HG03066 (cell line): Measurements from ENCODE around the gene LINC01488.

Source experiments
- ATAC-seq: cut with Tn5 transposase; IDR thresholded peaks from one replicate; pipeline ENCODE4 v1.9.1; 2021; ENCODE audit warnings: low read depth; ENCODE audit not compliant: unreplicated experiment

The LINC01488 gene

DNA sequence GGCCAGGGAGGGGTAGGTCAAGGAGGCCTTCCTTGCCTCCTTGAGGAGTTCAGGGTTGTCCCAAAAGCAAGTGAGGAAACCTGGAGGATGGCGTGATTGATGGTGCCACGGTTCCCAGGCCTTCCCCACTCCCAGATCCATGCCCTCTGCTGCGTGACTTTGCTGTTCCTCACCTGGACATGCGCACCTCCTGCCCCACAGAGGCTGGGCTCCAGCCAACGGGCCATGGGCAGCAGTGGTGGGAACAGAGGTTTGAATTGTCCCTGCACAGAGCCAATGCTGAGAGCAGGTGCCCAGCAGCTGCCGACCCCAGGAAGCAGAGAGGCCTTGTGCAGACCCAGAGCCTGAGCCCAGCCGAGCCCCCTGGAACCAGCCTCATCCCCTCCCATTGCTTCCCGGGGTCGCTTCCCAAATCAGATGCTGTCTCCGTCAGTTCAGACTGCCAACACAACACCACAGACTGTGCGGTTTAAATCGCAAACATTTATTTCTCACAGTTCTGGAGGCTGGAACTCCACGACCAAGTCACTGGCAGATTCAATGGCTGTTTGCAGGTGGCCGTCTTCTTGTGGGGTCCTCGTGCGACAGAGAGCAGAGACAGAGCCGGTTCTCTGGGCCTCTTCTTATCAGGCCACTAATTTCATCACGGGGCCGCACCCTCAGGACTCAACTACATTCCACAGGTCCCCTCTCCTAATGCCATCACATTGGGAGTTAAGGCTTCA lies 6.2 kb upstream of the LINC01488 start:
- no peak for ATAC-seq

DNA sequence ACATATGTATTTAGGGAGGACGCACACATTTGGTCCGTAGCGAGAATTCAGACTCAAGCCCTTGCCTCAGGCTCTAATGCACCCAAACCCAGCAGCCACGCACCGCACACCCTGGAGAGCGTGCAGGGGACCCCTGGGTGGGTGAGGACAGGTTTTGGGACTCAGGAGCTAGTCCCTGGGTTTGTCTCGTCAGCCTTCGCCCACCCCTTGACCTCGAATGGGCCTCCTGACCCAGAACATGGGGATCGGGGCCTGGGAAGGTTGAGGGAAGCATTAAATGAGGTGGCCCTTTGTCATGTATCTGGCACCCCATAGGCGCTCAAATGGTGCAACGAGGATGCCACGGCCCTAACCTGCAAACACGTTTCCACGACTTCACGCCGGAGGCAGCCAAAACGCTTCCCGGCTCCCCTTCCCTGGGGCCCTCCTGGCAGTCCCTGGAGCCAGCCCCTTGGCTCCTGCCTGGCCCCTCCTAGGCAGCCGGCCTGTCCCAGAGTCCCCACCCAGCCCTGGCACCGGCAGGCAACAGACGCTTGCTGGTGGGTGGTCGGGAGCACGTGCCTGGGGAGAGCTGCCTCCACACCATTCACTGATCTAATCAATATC lies 5.5 kb upstream of the LINC01488 start:
- no peak for ATAC-seq

DNA sequence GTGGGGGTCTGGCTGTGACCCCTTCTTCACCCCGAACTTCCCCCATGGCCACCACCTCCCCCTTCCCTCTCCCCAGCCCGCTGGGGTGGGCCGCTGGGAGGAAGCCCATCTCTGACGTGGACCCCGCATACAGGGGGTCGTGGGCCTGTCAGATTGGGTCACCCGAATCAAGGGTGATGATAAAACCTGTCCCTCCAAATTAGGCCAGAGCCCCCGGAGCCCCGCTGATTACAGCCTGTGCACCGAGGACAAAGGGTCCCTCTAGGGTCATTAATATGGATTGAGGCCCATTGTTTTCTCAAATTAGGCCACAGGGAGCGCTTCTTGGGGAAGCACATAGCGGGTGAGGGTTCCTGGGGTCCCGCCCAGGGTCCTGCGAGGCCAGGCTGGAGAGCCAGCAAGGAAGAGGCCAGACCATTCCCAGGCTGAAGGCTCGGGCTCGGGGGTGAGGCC lies 4.9 kb upstream of the LINC01488 start:
- ATAC-seq = no peak

DNA sequence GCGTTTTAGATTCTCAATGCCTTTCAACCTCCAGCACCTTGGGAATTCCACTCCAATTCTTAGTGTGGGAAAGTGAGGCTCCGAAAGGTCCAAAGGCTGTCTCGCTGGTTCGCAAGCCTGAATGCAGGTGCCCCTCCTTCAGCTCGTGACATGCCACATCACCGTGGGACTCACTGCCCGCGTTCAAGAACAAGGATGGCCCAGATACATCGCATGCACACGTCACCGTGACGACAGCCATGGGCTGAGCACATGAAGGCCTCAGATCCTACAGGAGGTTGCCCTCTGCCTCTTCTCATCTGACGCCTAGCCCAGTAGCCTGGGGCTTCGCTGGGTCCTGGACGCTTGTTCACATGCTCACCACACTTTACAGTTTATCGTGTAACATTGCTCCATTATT lies 4.4 kb upstream of the LINC01488 start:
- ATAC-seq = no peak

DNA sequence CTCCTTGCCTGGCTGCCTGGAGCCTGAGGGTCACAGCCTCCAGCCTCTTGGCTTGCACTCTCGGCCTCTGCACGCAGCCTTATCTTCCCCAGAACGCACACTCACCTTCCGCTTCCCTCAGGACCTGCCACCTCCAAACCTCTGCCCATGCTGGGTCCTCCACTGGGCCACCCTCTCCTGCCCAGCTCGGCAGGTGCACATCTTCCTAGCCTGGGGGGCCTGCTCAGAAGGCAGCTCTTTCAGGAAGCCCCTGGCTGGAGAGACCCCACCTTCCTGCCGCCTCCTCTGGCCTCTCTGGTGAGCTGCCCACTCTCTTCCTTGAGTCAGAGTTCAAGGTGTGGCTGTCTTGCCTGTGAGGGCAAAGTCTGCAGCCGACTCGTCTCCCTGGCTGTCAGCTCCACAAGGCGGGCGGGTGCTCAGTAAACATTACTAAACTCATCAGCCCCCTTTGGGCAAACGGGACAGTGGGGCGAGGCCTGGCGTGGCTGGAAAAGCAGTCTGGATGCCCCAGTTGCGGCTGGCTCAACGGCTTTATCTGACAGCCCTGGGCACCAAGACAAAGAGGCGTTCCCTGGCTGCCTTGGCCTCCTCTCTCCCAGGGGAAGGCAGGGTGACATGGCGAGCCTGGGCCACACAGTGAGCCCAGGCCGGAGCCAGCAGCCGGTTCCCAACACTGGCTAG lies 1.7 kb upstream of the LINC01488 start:
- ATAC-seq = no peak

DNA sequence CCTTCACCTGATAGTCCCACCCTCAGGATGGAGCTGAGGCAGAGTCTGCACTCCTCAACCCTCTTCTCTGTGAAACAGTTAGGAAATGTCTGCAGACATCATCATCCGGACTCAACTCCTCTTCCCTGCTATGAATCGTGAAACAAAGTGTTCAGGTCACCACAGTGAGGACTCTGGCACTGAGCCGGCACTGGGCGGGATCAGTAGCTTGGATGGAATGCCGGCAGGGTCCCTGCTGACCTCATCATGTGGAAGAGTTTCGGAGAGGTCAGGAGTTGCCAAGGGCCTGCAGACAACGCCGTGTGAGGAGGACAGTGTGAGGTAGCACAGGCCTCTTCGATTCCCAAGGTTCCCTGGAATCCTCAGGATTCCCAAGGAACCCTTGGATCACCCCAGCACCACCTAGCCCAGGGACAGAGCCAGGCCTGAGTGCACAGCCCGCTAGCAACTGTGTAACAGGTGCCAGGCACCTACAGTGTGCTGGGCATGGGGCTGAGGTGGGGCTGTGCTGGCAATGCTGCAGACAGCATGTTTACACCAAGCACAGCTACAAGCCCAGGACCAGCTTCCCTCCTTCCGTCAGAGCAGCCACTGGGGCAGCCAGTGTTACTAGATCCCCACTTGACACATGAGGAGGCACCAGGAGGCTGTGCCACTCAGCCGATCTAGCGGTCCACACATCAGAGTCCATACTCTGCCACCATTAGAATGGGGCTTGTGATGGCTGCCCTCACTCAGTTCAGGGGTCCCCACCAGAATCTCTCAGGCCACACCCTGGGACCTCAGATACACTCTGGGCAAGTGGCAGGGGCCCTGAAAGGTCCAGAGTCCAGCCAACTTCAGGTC lies 693 bp upstream of the LINC01488 start:
- ATAC-seq = no peak

DNA sequence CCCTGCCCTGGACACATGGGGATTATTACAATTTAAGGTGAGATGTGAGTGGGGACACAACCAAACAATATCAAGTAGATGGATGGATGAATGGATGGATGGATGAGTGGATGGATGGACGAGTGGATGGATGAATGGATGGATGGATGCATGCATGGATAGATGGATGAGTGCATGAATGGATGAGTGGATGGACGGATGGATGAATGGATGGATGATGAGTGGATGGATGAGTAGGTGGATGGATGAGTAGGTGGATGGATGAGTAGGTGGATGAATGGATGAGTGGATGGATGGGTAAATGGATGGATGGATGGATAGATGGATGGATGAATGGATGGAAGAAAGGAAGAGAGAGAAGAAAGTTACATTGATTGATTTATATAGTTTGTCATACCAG lies 859 bp downstream of the LINC01488 start:
- ATAC-seq = no peak

DNA sequence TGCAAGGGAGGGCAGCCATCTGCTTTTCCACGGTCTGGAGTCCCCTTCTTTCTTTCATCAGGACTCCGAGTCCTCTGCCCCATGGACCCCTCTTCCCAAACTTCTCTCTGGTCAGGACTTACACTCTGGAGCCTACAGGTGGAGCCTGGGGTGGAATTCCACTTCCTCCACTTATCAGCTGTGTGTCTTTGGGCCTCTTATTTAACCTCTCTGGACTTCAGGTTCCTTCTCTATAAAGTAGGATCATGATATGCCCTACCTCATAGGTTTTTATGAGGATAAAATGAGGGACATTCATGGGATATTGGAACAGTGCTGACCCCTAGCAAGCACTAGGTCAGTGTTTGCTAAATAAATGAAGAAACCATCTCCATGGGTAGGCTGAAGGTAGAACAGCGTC lies 1.7 kb downstream of the LINC01488 start:
- ATAC-seq = no peak

DNA sequence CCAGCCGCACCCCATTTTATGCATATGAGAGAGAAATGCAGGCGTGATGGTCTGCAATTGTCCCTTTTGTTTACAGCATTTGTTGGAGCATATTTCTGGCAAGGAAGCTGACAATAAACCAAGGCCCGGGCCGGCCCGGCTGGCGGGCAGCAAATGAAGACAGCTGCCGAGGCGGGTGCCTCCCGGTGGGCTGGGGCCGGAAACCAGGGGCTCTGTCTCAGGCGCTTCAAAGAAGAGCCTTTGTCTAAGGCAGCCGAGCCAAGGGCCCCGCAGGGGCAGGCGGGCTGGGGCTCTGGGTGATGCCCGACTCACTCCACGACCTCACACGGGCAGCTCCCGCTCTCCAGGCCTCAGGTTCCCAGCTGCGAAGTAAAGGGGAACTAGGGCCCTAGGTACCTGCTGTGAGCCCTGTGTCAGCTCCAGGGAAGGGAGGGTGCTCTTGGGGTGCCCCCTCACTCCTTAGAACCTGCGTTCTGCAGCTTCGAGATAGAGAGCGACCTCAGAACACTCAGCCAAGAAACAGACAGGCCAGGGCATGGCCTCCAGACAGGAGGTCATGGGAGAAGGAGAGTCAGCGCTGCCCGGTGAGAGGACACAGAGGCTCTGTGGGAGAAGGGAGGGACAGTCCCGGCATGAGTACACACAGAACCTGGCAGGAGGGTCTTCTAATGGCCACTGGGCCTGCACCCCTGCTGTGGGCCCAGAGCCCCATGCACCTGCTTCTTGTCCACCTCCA lies 2.4 kb downstream of the LINC01488 start:
- no peak for ATAC-seq

DNA sequence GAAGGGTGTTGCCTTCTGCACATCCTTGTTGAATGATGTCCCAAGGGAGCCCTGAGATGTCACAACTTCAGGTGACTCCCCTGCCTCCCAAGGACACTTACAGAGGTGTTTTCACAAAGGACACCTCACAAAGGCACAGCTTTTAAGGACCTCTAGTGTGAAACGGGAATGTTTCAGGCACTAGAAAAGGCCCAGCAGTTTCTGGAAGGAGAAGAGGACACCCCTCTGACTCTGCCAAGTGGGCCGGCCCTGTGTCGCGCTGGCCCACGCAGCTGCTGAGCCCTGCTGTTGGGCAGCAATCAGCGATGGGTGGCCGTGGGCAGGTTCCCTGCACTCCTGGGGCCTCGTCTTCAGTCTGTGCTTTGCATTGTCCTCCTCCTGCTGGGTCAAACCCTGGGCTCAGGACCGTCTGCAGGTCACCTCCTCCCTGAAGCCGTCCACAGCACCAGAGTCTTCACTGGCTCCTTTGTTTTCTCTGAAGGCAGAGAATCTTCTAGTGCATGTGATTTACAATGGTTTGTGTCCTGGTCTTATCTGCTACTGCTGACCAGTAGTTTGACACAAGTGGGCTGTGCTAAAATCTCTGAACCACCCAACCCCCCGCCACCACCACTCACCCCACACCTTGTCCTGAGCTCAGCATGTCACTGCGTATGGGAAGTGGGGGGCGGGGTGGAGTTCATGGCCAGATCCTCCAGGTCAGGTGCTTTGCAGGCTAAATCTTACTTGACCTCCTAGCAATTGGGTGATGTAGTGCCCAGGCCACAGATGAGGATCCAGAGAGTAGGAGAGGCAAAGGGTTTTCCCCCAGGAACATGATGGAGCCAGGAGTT lies 3.2 kb downstream of the LINC01488 start:
- no peak for ATAC-seq

DNA sequence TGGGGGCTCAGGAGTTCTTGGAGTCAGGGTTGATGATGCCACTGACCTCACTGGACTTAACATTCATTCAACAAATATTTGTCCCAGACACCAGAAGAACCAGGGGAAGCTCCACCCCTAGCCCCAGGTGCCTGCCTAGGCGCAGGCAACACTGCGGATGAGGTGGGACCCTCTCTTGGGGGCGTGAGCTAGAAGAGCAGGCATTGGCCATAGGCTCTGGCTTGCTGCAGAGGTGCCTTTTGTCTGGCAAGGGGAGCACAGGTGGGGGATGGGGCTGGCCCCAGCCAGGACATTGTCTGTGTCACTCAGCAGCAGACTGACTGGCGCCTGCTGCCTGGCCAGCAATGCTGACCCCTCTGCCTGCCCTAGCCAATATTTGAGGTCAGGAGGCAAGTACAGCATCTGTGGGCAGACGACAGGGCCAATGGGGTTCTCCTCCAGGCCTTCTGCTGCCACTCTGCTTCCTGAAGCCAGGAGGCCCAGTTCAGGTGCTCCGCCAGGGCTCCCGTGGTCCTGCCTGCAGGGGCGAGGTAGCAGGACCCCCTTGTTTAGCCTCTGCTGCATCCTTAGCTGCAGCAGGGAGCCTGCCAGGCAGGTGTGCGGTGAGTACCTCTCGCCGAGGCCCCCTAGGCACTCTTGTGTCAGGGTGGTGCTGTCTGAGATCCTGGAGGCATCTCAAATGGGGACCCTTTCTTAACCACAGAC lies 4.0 kb downstream of the LINC01488 start:
- ATAC-seq = no peak

DNA sequence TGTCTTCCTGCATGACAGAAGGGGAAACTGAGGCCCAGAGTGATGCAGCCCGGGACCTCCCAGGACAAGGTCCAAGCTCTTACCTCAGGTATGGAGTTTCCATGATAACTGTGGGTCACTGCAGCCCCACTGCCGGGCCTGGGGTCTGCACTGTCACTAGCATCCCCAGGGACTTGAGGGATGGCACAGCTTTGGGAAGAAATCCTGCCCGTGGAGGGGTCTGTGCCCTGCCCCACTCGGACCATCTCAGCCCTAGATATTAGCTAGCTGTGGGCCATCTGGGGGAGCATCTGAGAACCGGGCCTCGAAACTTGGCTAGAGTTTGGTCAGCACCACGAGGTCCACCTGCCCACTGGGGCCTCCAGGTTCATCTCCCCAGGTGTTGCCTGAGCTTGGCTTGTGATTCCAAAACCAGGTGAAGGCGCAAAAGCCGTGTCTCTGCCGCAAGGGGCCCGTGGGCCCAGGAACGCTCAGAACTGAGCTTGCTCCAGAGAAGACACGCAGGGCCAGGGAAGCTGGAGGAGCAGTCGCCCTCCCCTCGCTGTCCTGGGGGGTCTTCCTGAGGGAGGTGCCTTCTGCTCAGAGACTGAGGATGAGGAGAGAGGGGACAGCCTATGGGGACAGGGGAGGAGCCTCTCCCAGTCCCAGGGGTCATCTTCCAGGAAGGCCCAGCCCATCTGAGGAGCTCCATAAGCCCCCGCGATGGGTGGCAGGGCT lies 4.8 kb downstream of the LINC01488 start:
- ATAC-seq = no peak

DNA sequence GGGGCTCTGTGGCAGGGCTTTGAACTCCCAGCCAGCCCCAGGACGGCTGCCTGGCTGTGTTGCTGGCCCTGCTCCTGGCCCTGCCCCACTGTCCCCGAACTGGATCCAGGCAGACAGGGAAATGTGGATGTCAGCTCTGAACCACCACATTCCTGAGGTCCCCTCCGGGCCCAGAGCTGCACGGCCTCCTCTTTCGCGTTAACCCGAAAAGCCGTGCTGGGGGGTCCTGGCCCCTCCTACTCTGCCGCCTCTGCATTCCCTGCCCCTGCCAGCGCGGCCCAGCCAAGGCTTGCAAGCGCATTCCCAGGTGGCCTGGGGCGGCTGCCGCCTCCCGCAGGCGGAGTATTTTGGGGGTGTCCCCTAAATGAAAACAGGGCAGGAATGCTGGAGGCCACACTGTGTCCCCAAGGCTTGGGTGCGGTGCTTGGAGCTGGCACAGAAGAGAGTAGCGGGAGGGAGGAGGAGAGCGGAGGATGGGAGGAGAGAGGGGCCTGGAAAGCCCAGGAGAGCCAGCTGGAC lies 5.4 kb downstream of the LINC01488 start:
- no peak for ATAC-seq

DNA sequence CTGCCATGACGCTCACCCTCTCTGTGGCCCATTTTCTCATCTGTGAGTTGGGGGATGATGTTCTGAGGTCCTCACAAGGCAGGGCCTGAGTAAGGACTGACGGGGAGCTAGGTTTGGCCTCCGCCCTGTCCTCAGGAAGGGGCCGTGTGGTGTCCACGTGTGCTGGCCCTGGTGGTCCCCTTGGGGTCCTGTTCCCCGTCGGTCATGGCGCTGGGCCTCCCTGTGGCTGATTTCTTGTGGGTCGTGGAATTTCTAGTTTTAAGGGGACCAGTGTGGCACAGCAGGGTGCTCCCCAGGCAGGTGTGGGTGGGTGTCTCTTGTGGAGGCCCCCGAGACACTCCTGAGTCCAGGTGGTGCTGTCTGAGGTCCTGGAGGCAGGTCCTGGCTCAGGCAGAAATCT lies 5.9 kb downstream of the LINC01488 start:
- no peak for ATAC-seq

DNA sequence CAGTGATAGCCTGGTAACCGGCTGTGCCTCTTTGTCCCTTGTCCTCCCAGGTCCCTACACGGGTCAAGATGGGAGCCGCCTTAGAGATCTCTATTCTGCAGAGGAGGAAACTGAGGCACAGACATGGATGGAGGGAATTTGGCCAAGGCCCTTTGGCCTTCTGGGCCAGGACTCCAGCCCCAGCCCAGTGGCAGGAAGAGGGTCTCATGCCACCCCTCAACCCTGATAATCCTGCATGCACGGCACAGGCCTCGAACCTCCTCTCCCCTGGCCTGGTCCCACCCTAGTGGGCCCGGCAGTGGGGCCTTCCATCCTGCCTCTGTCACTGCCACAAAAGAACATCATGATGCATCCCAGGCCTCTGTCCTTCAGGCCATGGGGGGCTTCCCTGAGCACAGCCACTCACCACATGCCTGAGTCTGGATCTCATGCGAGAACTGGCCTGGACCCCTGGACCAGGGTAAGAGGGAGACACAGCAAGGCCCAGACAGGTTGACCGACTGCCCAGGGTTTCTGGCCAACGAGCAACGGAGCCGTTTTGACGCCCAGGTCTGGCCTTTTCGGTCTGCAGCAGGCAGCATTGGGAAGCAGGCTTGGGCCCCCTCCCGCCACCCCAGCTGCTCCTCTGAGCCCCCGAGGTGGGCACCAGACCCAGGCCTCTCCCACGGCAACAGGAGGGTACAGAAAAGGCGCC lies 6.5 kb downstream of the LINC01488 start:
- ATAC-seq = no peak

DNA sequence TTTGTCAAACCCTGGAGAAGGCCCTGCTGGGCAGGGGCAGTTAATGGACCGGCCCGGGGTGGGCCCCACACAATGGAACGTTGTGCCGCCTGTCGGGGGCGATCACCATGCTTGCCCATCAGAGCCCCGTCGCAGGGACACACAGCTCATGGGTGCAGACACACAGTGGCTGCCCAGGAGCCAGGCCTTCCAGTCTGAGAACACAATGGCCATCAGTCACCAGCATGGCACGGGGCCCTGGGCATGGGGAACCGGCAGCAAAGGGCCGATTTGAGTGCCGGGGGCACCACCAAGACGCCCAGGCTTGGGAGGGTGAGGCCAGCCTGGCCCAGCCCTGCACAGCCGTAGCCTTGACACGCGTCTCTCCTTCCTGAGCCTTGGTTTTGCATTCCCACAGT lies 7.1 kb downstream of the LINC01488 start:
- ATAC-seq = no peak

DNA sequence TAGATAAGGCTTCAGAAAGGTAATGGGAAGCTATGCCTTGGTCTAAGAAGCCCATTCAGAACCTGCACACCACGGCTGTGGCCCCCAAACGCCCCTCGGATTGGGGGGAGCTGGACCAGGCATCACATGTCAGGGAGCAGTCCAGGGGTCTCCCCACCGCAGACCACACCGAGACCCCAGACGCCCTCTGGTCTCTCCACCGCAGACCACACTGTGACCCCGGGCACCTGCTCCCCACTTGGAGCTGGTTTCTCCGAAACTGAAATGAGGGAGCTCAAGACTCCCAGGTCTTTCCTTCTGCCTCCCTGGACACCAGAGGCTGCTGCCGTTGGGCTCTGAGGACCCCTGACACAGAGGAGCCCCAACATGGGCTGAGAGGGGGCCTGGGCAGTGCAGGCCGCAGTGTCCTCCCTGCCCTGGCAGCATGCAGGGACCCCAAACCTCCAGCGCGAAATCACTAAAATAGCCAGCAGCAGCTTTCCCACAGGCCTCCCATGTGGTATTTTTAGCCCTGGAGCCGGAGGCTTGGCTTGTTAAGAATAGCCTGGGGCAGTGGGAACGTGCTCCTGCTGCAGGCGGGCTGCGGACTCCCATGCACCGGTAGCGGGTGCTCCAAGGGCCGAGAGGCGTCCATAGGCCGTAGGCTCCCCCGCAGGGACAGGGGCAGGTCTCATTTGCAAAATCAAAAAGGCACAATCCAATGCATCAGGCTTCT lies 7.7 kb downstream of the LINC01488 start:
- ATAC-seq = no peak
